CD4-positive, alpha-beta memory T cell (primary cell): Measurements from ENCODE around the gene TAF7. TPM values are rescaled to one million over a fixed set of nuclear protein-coding genes. Genes with fewer than 3 reads are reported as not detected.
A peak's percentile ranks its signal among the peaks of the same experiment; 100 is the strongest.
"Not testable (repeated sequence)": the region's sequence is repeated elsewhere in the genome, so short reads cannot be mapped to it uniquely, and the experiment has no call there.

ENCODE experiments used
- CTCF ChIA-PET: fragments of 350-600 bp; sonication (Branson Sonifier 250); formaldehyde crosslinking; loops from one replicate; lab custom pipeline; 2021; ENCODE audit warnings: inconsistent platforms; ENCODE audit not compliant: partially characterized antibody; lab: Charles Lee
- POLR2A ChIA-PET: fragments of 350-600 bp; sonication (Branson Sonifier 250); formaldehyde crosslinking; loops from one replicate; lab custom pipeline; 2021; ENCODE audit not compliant: partially characterized antibody; lab: Charles Lee
- DNase-seq, 5 donors: peaks; one replicate each; pipeline versions ENCODE4 v3.0.0 to v3.0.0-alpha.2; 2020 to 2022; ENCODE audit warnings: mixed read lengths in 1 of 5
- H3K27ac ChIP-seq: one replicate; pipeline ENCODE4 v1.7.0; 2013; ENCODE audit warnings: low read depth, low read length
- H3K27me3 ChIP-seq: 2 replicates; pipeline ENCODE4 v1.7.0; 2013; ENCODE audit warnings: mild to moderate bottlenecking, low read length, moderate library complexity; ENCODE audit not compliant: insufficient read depth
- H3K36me3 ChIP-seq: 2 replicates; pipeline ENCODE4 v1.7.0; 2013; ENCODE audit warnings: mild to moderate bottlenecking, low read length, moderate library complexity; ENCODE audit not compliant: insufficient read depth
- H3K4me1 ChIP-seq: 2 replicates; pipeline ENCODE4 v1.7.0; 2013; ENCODE audit warnings: mild to moderate bottlenecking, low read length, moderate library complexity; ENCODE audit not compliant: insufficient read depth
- H3K4me3 ChIP-seq, 2 donors: one replicate each; pipeline ENCODE4 v1.7.0; 2013; ENCODE audit warnings: low read length in 2 of 2, mild to moderate bottlenecking in 1 of 2
- H3K9me3 ChIP-seq, 2 donors: one replicate each; pipeline ENCODE4 v1.7.0; 2013; ENCODE audit warnings: low read length in 2 of 2, control low read depth in 1 of 2; ENCODE audit not compliant: control insufficient read depth in 1 of 2
- H3K27ac Mint-ChIP-seq, 7 donors: one replicate each; pipeline ENCODE4 v1.8.0; 2020 to 2021; ENCODE audit warnings: mixed read lengths in 7 of 7, mild to moderate bottlenecking in 6 of 7, inconsistent platforms in 3 of 7, moderate library complexity in 3 of 7
- H3K27me3 Mint-ChIP-seq, 2 donors: one replicate each; pipeline ENCODE4 v1.8.0; 2020 to 2021; ENCODE audit warnings: mixed read lengths in 2 of 2
- H3K36me3 Mint-ChIP-seq, 2 donors: one replicate each; pipeline ENCODE4 v1.8.0; 2020 to 2021; ENCODE audit warnings: mixed read lengths in 2 of 2, inconsistent platforms in 1 of 2, mild to moderate bottlenecking in 1 of 2
- H3K4me1 Mint-ChIP-seq, 4 donors: one replicate each; pipeline ENCODE4 v1.8.0; 2020 to 2021; ENCODE audit warnings: mixed read lengths in 4 of 4, mild to moderate bottlenecking in 1 of 4
- H3K4me3 Mint-ChIP-seq, 8 donors: one replicate each; pipeline ENCODE4 v1.8.0; 2020 to 2021; ENCODE audit warnings: mixed read lengths in 8 of 8, mild to moderate bottlenecking in 7 of 8, moderate library complexity in 6 of 8, inconsistent platforms in 3 of 8
- H3K9me3 Mint-ChIP-seq, 8 donors: one replicate each; pipeline ENCODE4 v1.8.0; 2020 to 2021; ENCODE audit warnings: mixed read lengths in 8 of 8, mild to moderate bottlenecking in 5 of 8, inconsistent platforms in 3 of 8, moderate library complexity in 1 of 8
- intact Hi-C: fragments of 100-400 bp; cut with micrococcal nuclease; formaldehyde crosslinking; loops from one replicate; pipeline ENCODE4 v1.15.1; 2023
- polyA plus RNA-seq, 2 donors: library from polyadenylated mRNA; unstranded; fragments of 300-500 nt; fragmentation: Illumina TruSeq; gene quantifications; one replicate each; pipeline ENCODE4 v1.2.3, GENCODE V29; 2021
- total RNA-seq, 2 experiments: library from RNA; stranded (reverse); gene quantifications; one replicate each; pipeline ENCODE4 v1.2.3, GENCODE V29; 2021

Gene TAF7
- total and polyA plus RNA-seq, 4 experiments from 2014 or later = 109 to 216 (median 142) TPM

- H3K27me3 Mint-ChIP-seq = peaks cover 31 to 37% of the 10 kb centered on the region in 2 donors
- H3K4me1 Mint-ChIP-seq = peaks cover 0 to 4% (median 2%) of the 10 kb centered on the region in 4 donors
- no peak within 1 kb of the TSS for H3K4me3 ChIP-seq
- peak within 1 kb of the TSS; percentile 19 to 81 (median 67) for H3K4me3 Mint-ChIP-seq
- peak in 2 of 5 donors; percentile 15 to 32 for DNase-seq
- CTCF ChIA-PET = interaction anchor here (0.7 to 1.4 kb wide), 3 partner anchors 11 to 163 kb away, joined by 3 to 5 read pairs (median 3); partner anchors contain the start of genes PCDHGA2 and TAF7
- intact Hi-C loops = loop anchor here (10.0 kb wide), 1 partner anchor 205 kb away; no protein-coding TSS in a partner anchor
- peaks cover 4 to 10% of the 10 kb centered on the region in 2 donors for H3K36me3 Mint-ChIP-seq
- peaks cover 0 to 3% of the 10 kb centered on the region in 2 donors for H3K9me3 ChIP-seq
- H3K36me3 ChIP-seq = no peaks in the 10 kb centered on the region
- H3K27me3 ChIP-seq = no peaks in the 10 kb centered on the region
- POLR2A ChIA-PET = no interaction called here
- no peaks in the 10 kb centered on the region for H3K4me1 ChIP-seq
- peak within 1 kb of the TSS in 1 of 7 donors; percentile 37 for H3K27ac Mint-ChIP-seq
- H3K27ac ChIP-seq = no peak within 1 kb of the TSS
- peaks cover 0 to 61% (median 50%) of the 10 kb centered on the region in 8 donors for H3K9me3 Mint-ChIP-seq
Observed at GRCh38 chr5:141349917-141350619, 29.5 kb upstream of the TAF7 start, which contains the start of gene PCDHGB1. PCDHGB1 (plus strand) TSS chr5:141350099; CDS start chr5:141350261, 162 bp downstream.

- not testable (repeated sequence) for H3K4me3 Mint-ChIP-seq
- peaks cover 5 to 12% of the 10 kb centered on the region in 2 donors for H3K36me3 Mint-ChIP-seq
- peaks cover 3 to 77% (median 64%) of the 10 kb centered on the region in 8 donors for H3K9me3 Mint-ChIP-seq
Observed at GRCh38 chr5:141346017-141346416, 25.4 kb upstream of the TAF7 start.

GRCh38 chr5:141345327-141345726 is 24.7 kb upstream of the TAF7 start:
- Histone ChIP-seq H3K27me3 (no peaks in the 10 kb centered on the region), H3K4me1 (no peaks in the 10 kb centered on the region), H3K9me3 (peaks cover 0 to 3% of the 10 kb centered on the region in 2 donors), H3K27ac (no peak overlapping the region), H3K4me3 (no peak overlapping the region), H3K36me3 (no peaks in the 10 kb centered on the region)
- CTCF ChIA-PET = no interaction called here
- intact Hi-C loops = no loop called here
- H3K4me3 Mint-ChIP-seq = peak overlapping the region in 1 of 8 donors; percentile 20
- POLR2A ChIA-PET = no interaction called here
- H3K36me3 Mint-ChIP-seq = peaks cover 5 to 12% of the 10 kb centered on the region in 2 donors
- no peak for DNase-seq
- peaks cover 0 to 6% (median 2%) of the 10 kb centered on the region in 4 donors for H3K4me1 Mint-ChIP-seq
- peaks cover 3 to 72% (median 60%) of the 10 kb centered on the region in 8 donors for H3K9me3 Mint-ChIP-seq
- peaks cover 30 to 38% of the 10 kb centered on the region in 2 donors for H3K27me3 Mint-ChIP-seq
- H3K27ac Mint-ChIP-seq = peak overlapping the region in 1 of 7 donors; percentile 51

More at GRCh38 chr5:141346017-141346416, 25.4 kb upstream of the TAF7 start:
- intact Hi-C loops, POLR2A ChIA-PET, H3K4me1 Mint-ChIP-seq, H3K27ac ChIP-seq, H3K9me3 ChIP-seq, H3K27me3 ChIP-seq, H3K36me3 ChIP-seq, H3K4me3 ChIP-seq, DNase-seq, H3K4me1 ChIP-seq: not testable (repeated sequence)
- CTCF ChIA-PET = interaction anchor here (1.4 kb wide), 1 partner anchor 221 kb away, joined by 6 read pairs; no protein-coding TSS in a partner anchor
- Mint-ChIP-seq H3K27me3 (peaks cover 33 to 44% of the 10 kb centered on the region in 2 donors), H3K27ac (peak overlapping the region in 1 of 7 donors; percentile 47)

GRCh38 chr5:141343953-141344463 is 23.4 kb upstream of the TAF7 start:
- H3K27me3 Mint-ChIP-seq = peaks cover 28 to 33% of the 10 kb centered on the region in 2 donors

GRCh38 chr5:141343242-141343952 is 22.8 kb upstream of the TAF7 start, which contains the start of gene PCDHGA3:
PCDHGA3 (plus strand) TSS chr5:141343829; CDS start chr5:141344034, 205 bp downstream.
- Histone ChIP-seq H3K4me3 (no peak within 1 kb of the TSS), H3K9me3 (peaks cover 0 to 11% of the 10 kb centered on the region in 2 donors), H3K4me1 (no peaks in the 10 kb centered on the region), H3K27ac (no peak within 1 kb of the TSS), H3K36me3 (no peaks in the 10 kb centered on the region), H3K27me3 (no peaks in the 10 kb centered on the region)
- peaks cover 33 to 35% of the 10 kb centered on the region in 2 donors for H3K27me3 Mint-ChIP-seq
- intact Hi-C loops = no loop called here
- CTCF ChIA-PET = interaction anchor here (1.0 to 1.5 kb wide), 2 partner anchors 215 to 224 kb away, joined by 3 read pairs; no protein-coding TSS in a partner anchor
- peaks cover 0 to 3% (median 0%) of the 10 kb centered on the region in 4 donors for H3K4me1 Mint-ChIP-seq
- peaks cover 3 to 74% (median 67%) of the 10 kb centered on the region in 8 donors for H3K9me3 Mint-ChIP-seq
- POLR2A ChIA-PET = no interaction called here
- peak within 1 kb of the TSS in 7 of 8 donors; percentile 46 to 73 (median 71) for H3K4me3 Mint-ChIP-seq
- H3K36me3 Mint-ChIP-seq = peaks cover 5 to 14% of the 10 kb centered on the region in 2 donors
- DNase-seq = peak in 1 of 5 donors; percentile 24
- no peak within 1 kb of the TSS for H3K27ac Mint-ChIP-seq

More at GRCh38 chr5:141343953-141344463, 23.4 kb upstream of the TAF7 start:
- Histone ChIP-seq H3K4me3 (no peak overlapping the region), H3K36me3 (no peaks in the 10 kb centered on the region), H3K9me3 (peaks cover 0 to 7% of the 10 kb centered on the region in 2 donors), H3K4me1 (no peaks in the 10 kb centered on the region), H3K27ac (no peak overlapping the region), H3K27me3 (no peaks in the 10 kb centered on the region)
- Mint-ChIP-seq H3K4me1 (peaks cover 0 to 3% (median 0%) of the 10 kb centered on the region in 4 donors), H3K9me3 (peaks cover 3 to 73% (median 62%) of the 10 kb centered on the region in 8 donors), H3K4me3 (peak overlapping the region in 7 of 8 donors; percentile 46 to 73 (median 71)), H3K27ac (no peak overlapping the region), H3K36me3 (peaks cover 5 to 9% of the 10 kb centered on the region in 2 donors)
- no peak for DNase-seq
- CTCF ChIA-PET = interaction anchor here (1.0 to 1.5 kb wide), 2 partner anchors 214 to 223 kb away, joined by 3 read pairs; no protein-coding TSS in a partner anchor
- POLR2A ChIA-PET = no interaction called here
- intact Hi-C loops = no loop called here

GRCh38 chr5:141342773-141343172 is 22.2 kb upstream of the TAF7 start:
- H3K27ac Mint-ChIP-seq = no peak overlapping the region
- Histone ChIP-seq H3K9me3 (peaks cover 0 to 11% of the 10 kb centered on the region in 2 donors), H3K4me1 (no peaks in the 10 kb centered on the region), H3K36me3 (no peaks in the 10 kb centered on the region), H3K27ac (no peak overlapping the region), H3K27me3 (no peaks in the 10 kb centered on the region), H3K4me3 (no peak overlapping the region)
- H3K4me3 Mint-ChIP-seq = no peak overlapping the region
- POLR2A ChIA-PET = no interaction called here
- peaks cover 0 to 3% (median 0%) of the 10 kb centered on the region in 4 donors for H3K4me1 Mint-ChIP-seq
- peaks cover 9 to 17% of the 10 kb centered on the region in 2 donors for H3K36me3 Mint-ChIP-seq
- peaks cover 3 to 78% (median 72%) of the 10 kb centered on the region in 8 donors for H3K9me3 Mint-ChIP-seq
- peaks cover 39 to 42% of the 10 kb centered on the region in 2 donors for H3K27me3 Mint-ChIP-seq
- intact Hi-C loops = no loop called here
- no peak for DNase-seq
- CTCF ChIA-PET = no interaction called here
